Activated CD4-positive, alpha-beta T cell treated with anti-CD3 and anti-CD28 coated beads, Interleukin-2, Interleukin-4, amounts not matched to agents 100 ng/mL and 50 ng/mL, durations not matched to agents 16 hours and 8 hours (primary cell): Measurements from ENCODE around the gene DNAH9.

Experiments
- DNase-seq: peaks from one replicate; pipeline ENCODE4 v3.0.0-alpha.2; 2020; ENCODE audit warnings: low spot score

DNAH9 gene

GRCh38 chr17:11610999-11611566 lies 12.8 kb downstream of the DNAH9 start:
- DNase-seq, result no peak

- no peak for DNase-seq
These were observed 14.7 kb downstream of the DNAH9 start for GRCh38 chr17:11612956-11613355.

GRCh38 chr17:11618861-11619566 lies 20.7 kb downstream of the DNAH9 start:
- DNase-seq, result no peak

- DNase-seq, result no peak
These were observed 24.2 kb downstream of the DNAH9 start for GRCh38 chr17:11622492-11622891.

- no peak for DNase-seq
These were observed 26.7 kb downstream of the DNAH9 start for GRCh38 chr17:11624976-11625375.

GRCh38 chr17:11625878-11626277 lies 27.6 kb downstream of the DNAH9 start:
- DNase-seq, result no peak

GRCh38 chr17:11627301-11627940 lies 29.2 kb downstream of the DNAH9 start:
- DNase-seq, result no peak

GRCh38 chr17:11628374-11628773 lies 30.1 kb downstream of the DNAH9 start:
- DNase-seq, result no peak

GRCh38 chr17:11628831-11629230 lies 30.6 kb downstream of the DNAH9 start:
- DNase-seq, result no peak

GRCh38 chr17:11636771-11637170 lies 38.5 kb downstream of the DNAH9 start:
- DNase-seq, result no peak

- DNase-seq, result no peak
These were observed 39.5 kb downstream of the DNAH9 start for GRCh38 chr17:11637796-11638195.

- no peak for DNase-seq
These were observed 40.5 kb downstream of the DNAH9 start for GRCh38 chr17:11638700-11639265.

GRCh38 chr17:11639736-11640462 lies 41.6 kb downstream of the DNAH9 start:
- DNase-seq, result no peak

- no peak for DNase-seq
These were observed 42.2 kb downstream of the DNAH9 start for GRCh38 chr17:11640463-11640814.

GRCh38 chr17:11641521-11642275 lies 43.4 kb downstream of the DNAH9 start:
- DNase-seq, result no peak

- DNase-seq, result no peak
These were observed 44.4 kb downstream of the DNAH9 start for GRCh38 chr17:11642655-11643054.

GRCh38 chr17:11643851-11644250 lies 45.6 kb downstream of the DNAH9 start:
- DNase-seq, result no peak

GRCh38 chr17:11644265-11645212 lies 46.3 kb downstream of the DNAH9 start:
- DNase-seq, result peak; percentile 60

GRCh38 chr17:11645426-11645825 lies 47.2 kb downstream of the DNAH9 start:
- no peak for DNase-seq

- no peak for DNase-seq
These were observed 52.8 kb downstream of the DNAH9 start for GRCh38 chr17:11651089-11651488.

GRCh38 chr17:11668618-11669017 lies 70.3 kb downstream of the DNAH9 start:
- no peak for DNase-seq
